HEK293 (cell line): ENCODE results near the gene CLDN10.

ENCODE experiments used
- ZNF174 ChIP-seq: fragments of 450-650 bp; formaldehyde crosslinking; IDR thresholded peaks from 2 replicates; pipeline ENCODE4 v1.5.0; 2017; ENCODE audit warnings: missing biosample characterization, mild to moderate bottlenecking, missing genetic modification characterization
- TF ChIP-seq, protein P1 (sequence below): fragments of 450-650 bp; formaldehyde crosslinking; IDR thresholded peaks from 2 replicates; pipeline ENCODE4 v1.5.1; 2016; ENCODE audit warnings: missing biosample characterization, missing genetic modification characterization, low read depth

GRCh38 chr13:95588721-95589120 lies 36.2 kb downstream of the CLDN10 start:
- no peak for TF ChIP-seq ZNF174
- TF ChIP-seq, protein P1, sequence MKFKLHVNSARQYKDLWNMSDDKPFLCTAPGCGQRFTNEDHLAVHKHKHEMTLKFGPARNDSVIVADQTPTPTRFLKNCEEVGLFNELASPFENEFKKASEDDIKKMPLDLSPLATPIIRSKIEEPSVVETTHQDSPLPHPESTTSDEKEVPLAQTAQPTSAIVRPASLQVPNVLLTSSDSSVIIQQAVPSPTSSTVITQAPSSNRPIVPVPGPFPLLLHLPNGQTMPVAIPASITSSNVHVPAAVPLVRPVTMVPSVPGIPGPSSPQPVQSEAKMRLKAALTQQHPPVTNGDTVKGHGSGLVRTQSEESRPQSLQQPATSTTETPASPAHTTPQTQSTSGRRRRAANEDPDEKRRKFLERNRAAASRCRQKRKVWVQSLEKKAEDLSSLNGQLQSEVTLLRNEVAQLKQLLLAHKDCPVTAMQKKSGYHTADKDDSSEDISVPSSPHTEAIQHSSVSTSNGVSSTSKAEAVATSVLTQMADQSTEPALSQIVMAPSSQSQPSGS (tag by site-specific recombination) = no peak
